Fibroblast of lung (primary cell): Measurements from ENCODE around the gene OR8D1. TPM values are rescaled to one million over a fixed set of nuclear protein-coding genes. Genes with fewer than 3 reads are reported as not detected.

Experiments
- DNase-seq, 2 donors: peaks; one replicate each; pipeline versions ENCODE4 v3.0.0 to v3.0.0-alpha.2; 2010; ENCODE audit warnings: low read depth in 2 of 2
- H2AFZ ChIP-seq: 2 replicates; pipeline ENCODE4 v1.5.1; 2012; ENCODE audit warnings: low read length, control low read depth, inconsistent platforms
- H3K27ac ChIP-seq: 2 replicates; pipeline ENCODE4 v1.5.1; 2011; ENCODE audit warnings: low read length, control low read depth; ENCODE audit not compliant: insufficient read depth
- H3K27me3 ChIP-seq: 2 replicates; pipeline ENCODE4 v1.5.1; 2011; ENCODE audit warnings: mild to moderate bottlenecking, low read length; ENCODE audit not compliant: control insufficient read depth, insufficient read depth
- H3K36me3 ChIP-seq: 2 replicates; pipeline ENCODE4 v1.5.1; 2011; ENCODE audit warnings: low read length; ENCODE audit not compliant: control insufficient read depth, insufficient read depth
- H3K4me1 ChIP-seq: 2 replicates; pipeline ENCODE4 v1.5.1; 2011; ENCODE audit warnings: low read length; ENCODE audit not compliant: control insufficient read depth, insufficient read depth; ENCODE audit errors: extremely low read depth
- H3K4me2 ChIP-seq: 2 replicates; pipeline ENCODE4 v1.5.1; 2011; ENCODE audit warnings: low read length, control low read depth; ENCODE audit not compliant: insufficient read depth; ENCODE audit errors: extremely low read depth
- H3K4me3 ChIP-seq, 4 experiments: fragments of 200-600 bp in 1 of 4; sonication (generic) in 1 of 4; replicated peaks in 1 of 4; 2 replicates each; pipeline ENCODE4 v1.5.1; 2011 to 2016; ENCODE audit warnings: low read length in 4 of 4, low read depth in 3 of 4, mild to moderate bottlenecking in 3 of 4, control low read depth in 2 of 4, inconsistent platforms in 1 of 4, mixed read lengths in 1 of 4; ENCODE audit not compliant: insufficient read depth in 1 of 4; ENCODE audit errors: control extremely low read depth in 1 of 4
- H3K79me2 ChIP-seq: 2 replicates; pipeline ENCODE4 v1.5.1; 2012; ENCODE audit warnings: mild to moderate bottlenecking, low read length, inconsistent platforms; ENCODE audit not compliant: control insufficient read depth, insufficient read depth
- H3K9ac ChIP-seq: 2 replicates; pipeline ENCODE4 v1.5.1; 2011; ENCODE audit warnings: mild to moderate bottlenecking, low read length, control low read depth; ENCODE audit not compliant: insufficient read depth
- H3K9me3 ChIP-seq: 2 replicates; pipeline ENCODE4 v1.5.1; 2012; ENCODE audit warnings: low read depth, low read length; ENCODE audit not compliant: control insufficient read depth, insufficient read depth
- H4K20me1 ChIP-seq: 2 replicates; pipeline ENCODE4 v1.5.1; 2011; ENCODE audit warnings: low read length; ENCODE audit not compliant: control insufficient read depth, insufficient read depth; ENCODE audit errors: extremely low read depth
- CTCF ChIP-seq, 2 donors: IDR thresholded peaks in 1 of 2; conservative IDR thresholded peaks in 1 of 2; 1 replicate in 1 of 2; 2 replicates in 1 of 2; pipeline ENCODE4 v1.5.1; 2011 to 2012; ENCODE audit warnings: low read length in 2 of 2, control low read depth in 1 of 2, inconsistent platforms in 1 of 2, low read depth in 1 of 2, mild to moderate bottlenecking in 1 of 2
- EZH2 ChIP-seq: IDR thresholded peaks from 2 replicates; pipeline ENCODE4 v1.5.1; 2012; ENCODE audit warnings: low read length, control low read depth, mild to moderate bottlenecking; ENCODE audit errors: missing control alignments
- polyA plus RNA-seq, 2 donors: library from polyadenylated mRNA; depleted of rRNA in 1 of 2; stranded (reverse) in 1 of 2; unstranded in 1 of 2; fragments of >200 nt; gene quantifications; 2 replicates each; pipeline ENCODE4 v1.2.1, GENCODE V29; 2011 to 2012; ENCODE audit warnings: missing spikeins in 1 of 2
- total RNA-seq: library from RNA; depleted of rRNA; stranded (reverse); fragments of >200 nt; gene quantifications from 2 replicates; pipeline ENCODE4 v1.2.1, GENCODE V29; 2014

Gene OR8D1
- total and polyA plus RNA-seq, 2 donors (not counting 1 experiment from before 2014, with no cell fraction given): not detected

DNA sequence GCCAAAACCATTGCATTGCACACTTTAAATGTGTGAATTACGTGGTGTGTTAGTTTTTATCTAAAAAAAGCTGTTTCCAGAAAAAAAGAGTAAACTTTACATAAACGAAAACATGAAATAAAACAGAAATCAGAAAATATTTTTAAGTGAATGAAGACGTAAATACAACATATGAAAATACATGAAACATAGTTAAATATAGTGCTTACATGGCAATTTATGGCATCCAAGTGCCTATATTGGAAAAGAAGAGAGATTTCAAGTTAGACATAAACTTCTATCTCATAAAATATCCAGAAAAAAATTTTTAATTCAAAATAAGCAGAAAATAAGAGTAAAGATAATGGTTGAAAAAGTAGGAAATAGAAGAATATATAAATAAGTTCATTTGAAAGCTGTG lies 18.1 kb upstream of the OR8D1 start:
- no peak overlapping the region for H3K9ac ChIP-seq
- no peak overlapping the region for H3K4me2 ChIP-seq
- no peaks in the 10 kb centered on the region for H3K4me1 ChIP-seq

GRCh38 chr11:124329787-124330478 lies 16.2 kb upstream of the OR8D1 start:
- H4K20me1 ChIP-seq: no peaks in the 10 kb centered on the region
- H3K36me3 ChIP-seq: no peaks in the 10 kb centered on the region
- H3K4me2 ChIP-seq: no peak overlapping the region
- no peaks in the 10 kb centered on the region for H3K27me3 ChIP-seq
- H3K4me1 ChIP-seq: no peaks in the 10 kb centered on the region
- no peaks in the 10 kb centered on the region for H3K79me2 ChIP-seq
- H3K4me3 ChIP-seq: no peak overlapping the region
- DNase-seq: peak; percentile 7 to 39
- H3K9me3 ChIP-seq: no peaks in the 10 kb centered on the region
- H3K27ac ChIP-seq: no peak overlapping the region
- no peak for TF ChIP-seq EZH2
- H2AFZ ChIP-seq: no peak overlapping the region
- H3K9ac ChIP-seq: no peak overlapping the region

More for the DNA sequence above, 18.1 kb upstream of the OR8D1 start:
- Histone ChIP-seq H2AFZ (no peak overlapping the region), H3K36me3 (no peaks in the 10 kb centered on the region), H3K79me2 (no peaks in the 10 kb centered on the region), H4K20me1 (no peaks in the 10 kb centered on the region), H3K9me3 (no peaks in the 10 kb centered on the region), H3K4me3 (no peak overlapping the region), H3K27ac (no peak overlapping the region), H3K27me3 (no peaks in the 10 kb centered on the region)
- no peak for DNase-seq
- TF ChIP-seq CTCF (conservative IDR thresholded peaks at IDR 0.05 in 1 of 2, IDR thresholded peaks at IDR 0.05 in 1 of 2; ENCODE audit: low read depth in 1 of 2, low read length in 2 of 2) (no peak), EZH2 (no peak)

DNA sequence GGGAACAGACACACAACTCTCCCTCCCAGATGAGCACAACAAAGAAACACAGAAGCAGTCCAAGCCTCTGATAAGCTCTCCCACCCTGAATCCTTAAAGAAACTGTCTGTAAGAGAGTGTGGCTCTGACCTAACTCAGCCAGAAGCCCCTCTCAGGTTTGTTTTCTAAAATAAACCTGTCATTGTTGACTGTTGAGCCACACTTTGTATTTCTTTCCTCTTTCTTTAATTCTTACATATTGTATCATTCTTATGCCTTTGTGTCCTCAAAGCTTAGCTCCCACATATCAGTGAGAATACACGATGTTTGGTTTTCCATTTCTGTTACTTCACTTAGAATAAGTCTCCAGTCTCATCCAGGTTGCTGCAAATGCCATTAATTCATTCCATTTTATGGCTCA lies 14.0 kb upstream of the OR8D1 start:
- Histone ChIP-seq H3K36me3 (no peaks in the 10 kb centered on the region), H3K79me2 (no peaks in the 10 kb centered on the region), H3K9ac (no peak overlapping the region), H3K27ac (no peak overlapping the region), H3K27me3 (no peaks in the 10 kb centered on the region), H3K4me1 (no peaks in the 10 kb centered on the region), H3K4me3 (no peak overlapping the region), H3K9me3 (no peaks in the 10 kb centered on the region), H4K20me1 (no peaks in the 10 kb centered on the region), H3K4me2 (no peak overlapping the region), H2AFZ (no peak overlapping the region)
- TF ChIP-seq EZH2 (no peak), CTCF (conservative IDR thresholded peaks at IDR 0.05 in 1 of 2, IDR thresholded peaks at IDR 0.05 in 1 of 2; ENCODE audit: low read depth in 1 of 2, low read length in 2 of 2) (no peak)
- no peak for DNase-seq
